Measurements from ENCODE around the gene PAX5.

Gene PAX5

GRCh38 chr9:37053684-37054362 lies 19.8 kb upstream of the PAX5 start:
- DNase-seq = no peak
- no peak for ATAC-seq
- no peaks in the 10 kb centered on the region for H3K9me3 Mint-ChIP-seq
- no peak overlapping the region for H3K4me3 Mint-ChIP-seq
- no peaks in the 10 kb centered on the region for H3K4me1 Mint-ChIP-seq
- H3K27me3 Mint-ChIP-seq = peaks cover 37% of the 10 kb centered on the region
- no peaks in the 10 kb centered on the region for H3K36me3 Mint-ChIP-seq (ENCODE audit: low read depth)
- no peak overlapping the region for H3K27ac Mint-ChIP-seq

GRCh38 chr9:37046683-37047082 lies 12.6 kb upstream of the PAX5 start:
- Mint-ChIP-seq H3K4me1 (no peaks in the 10 kb centered on the region), H3K27ac (no peak overlapping the region), H3K36me3 (ENCODE audit: low read depth) (no peaks in the 10 kb centered on the region), H3K4me3 (no peak overlapping the region), H3K27me3 (peaks cover 33% of the 10 kb centered on the region), H3K9me3 (no peaks in the 10 kb centered on the region)
- ATAC-seq (no peak), DNase-seq (no peak)

GRCh38 chr9:37042421-37042820 lies 8.4 kb upstream of the PAX5 start:
- ATAC-seq = no peak
- Mint-ChIP-seq H3K27ac (no peak overlapping the region), H3K36me3 (ENCODE audit: low read depth) (no peaks in the 10 kb centered on the region), H3K27me3 (peaks cover 65% of the 10 kb centered on the region), H3K4me3 (no peak overlapping the region), H3K4me1 (peaks cover 5% of the 10 kb centered on the region), H3K9me3 (no peaks in the 10 kb centered on the region)
- no peak for DNase-seq

DNA sequence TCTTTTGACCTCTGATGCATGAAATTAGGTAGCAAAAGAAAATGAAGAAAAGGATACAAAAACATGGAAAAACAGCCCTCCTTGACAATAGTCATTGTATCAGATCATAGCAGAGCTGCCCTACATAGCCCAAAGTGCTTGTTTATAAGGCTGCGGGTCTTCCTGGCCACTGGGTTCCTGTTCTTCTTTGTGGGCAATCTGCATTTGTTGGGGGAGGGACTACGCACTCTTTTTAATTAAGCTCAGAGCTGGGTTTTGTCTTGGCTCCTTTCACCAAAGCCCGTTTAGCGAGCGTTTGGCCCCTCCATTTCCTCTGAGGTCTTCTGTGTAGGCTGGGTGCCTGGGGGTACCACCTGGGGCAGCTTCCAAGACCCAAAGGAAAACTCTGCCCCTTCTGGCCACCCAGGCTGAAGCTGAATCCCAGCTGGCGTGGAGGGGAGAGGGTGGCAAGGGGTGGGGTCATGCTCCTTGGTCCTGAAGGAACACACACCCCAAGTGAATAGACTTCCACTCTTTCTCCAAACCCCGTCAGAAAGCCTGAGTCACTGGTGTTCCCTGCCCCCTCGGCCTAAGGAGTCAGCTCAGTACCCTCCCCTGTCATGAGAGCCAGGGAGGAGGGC lies 6.5 kb upstream of the PAX5 start:
- peaks cover 22% of the 10 kb centered on the region for H3K4me1 Mint-ChIP-seq
- H3K36me3 Mint-ChIP-seq (ENCODE audit: low read depth) = peaks cover 6% of the 10 kb centered on the region
- ATAC-seq (no peak), DNase-seq (no peak)
- no peak overlapping the region for H3K4me3 Mint-ChIP-seq
- peaks cover 82% of the 10 kb centered on the region for H3K27me3 Mint-ChIP-seq
- no peak overlapping the region for H3K27ac Mint-ChIP-seq
- H3K9me3 Mint-ChIP-seq = no peaks in the 10 kb centered on the region

GRCh38 chr9:37038943-37039464 lies 4.9 kb upstream of the PAX5 start:
- no peak overlapping the region for H3K27ac Mint-ChIP-seq
- H3K4me1 Mint-ChIP-seq = peaks cover 33% of the 10 kb centered on the region
- no peaks in the 10 kb centered on the region for H3K9me3 Mint-ChIP-seq
- peaks cover 85% of the 10 kb centered on the region for H3K27me3 Mint-ChIP-seq
- no peak for ATAC-seq
- H3K36me3 Mint-ChIP-seq (ENCODE audit: low read depth) = peaks cover 6% of the 10 kb centered on the region
- H3K4me3 Mint-ChIP-seq = no peak overlapping the region
- DNase-seq = no peak

DNA sequence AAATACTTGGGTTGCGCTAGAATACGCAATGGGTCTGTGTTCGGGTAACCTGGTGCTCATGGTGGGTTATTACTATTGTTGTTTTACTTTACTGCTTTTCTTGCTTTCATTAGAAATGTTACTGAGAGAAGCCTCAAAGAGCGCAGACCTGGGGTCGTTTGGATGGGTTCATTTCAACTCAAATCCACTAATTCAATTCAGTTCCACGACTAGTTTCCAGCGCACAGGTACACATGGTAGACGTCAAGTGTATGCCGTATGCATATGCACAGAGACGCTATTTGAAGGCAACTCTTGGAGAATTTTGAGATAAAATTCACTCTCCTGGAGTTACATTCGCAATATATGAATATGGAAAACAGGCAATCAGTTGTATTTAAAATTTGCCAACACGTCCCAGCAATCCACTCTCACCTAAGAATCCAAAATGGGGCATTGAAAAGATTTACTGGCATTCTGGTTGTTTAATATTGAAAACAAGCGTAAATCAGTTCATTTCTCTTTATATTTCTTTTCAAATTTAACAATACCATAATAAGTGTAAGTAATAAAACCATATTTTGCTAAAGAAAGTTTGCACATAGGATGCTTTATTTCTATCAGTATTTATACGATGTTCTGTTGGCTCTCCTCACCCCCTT lies 4.4 kb upstream of the PAX5 start:
- ATAC-seq (no peak), DNase-seq (no peak)
- H3K36me3 Mint-ChIP-seq (ENCODE audit: low read depth) = peaks cover 6% of the 10 kb centered on the region
- peaks cover 37% of the 10 kb centered on the region for H3K4me1 Mint-ChIP-seq
- no peaks in the 10 kb centered on the region for H3K9me3 Mint-ChIP-seq
- H3K4me3 Mint-ChIP-seq = peak overlapping the region; percentile 50
- no peak overlapping the region for H3K27ac Mint-ChIP-seq
- H3K27me3 Mint-ChIP-seq = peaks cover 86% of the 10 kb centered on the region

DNA sequence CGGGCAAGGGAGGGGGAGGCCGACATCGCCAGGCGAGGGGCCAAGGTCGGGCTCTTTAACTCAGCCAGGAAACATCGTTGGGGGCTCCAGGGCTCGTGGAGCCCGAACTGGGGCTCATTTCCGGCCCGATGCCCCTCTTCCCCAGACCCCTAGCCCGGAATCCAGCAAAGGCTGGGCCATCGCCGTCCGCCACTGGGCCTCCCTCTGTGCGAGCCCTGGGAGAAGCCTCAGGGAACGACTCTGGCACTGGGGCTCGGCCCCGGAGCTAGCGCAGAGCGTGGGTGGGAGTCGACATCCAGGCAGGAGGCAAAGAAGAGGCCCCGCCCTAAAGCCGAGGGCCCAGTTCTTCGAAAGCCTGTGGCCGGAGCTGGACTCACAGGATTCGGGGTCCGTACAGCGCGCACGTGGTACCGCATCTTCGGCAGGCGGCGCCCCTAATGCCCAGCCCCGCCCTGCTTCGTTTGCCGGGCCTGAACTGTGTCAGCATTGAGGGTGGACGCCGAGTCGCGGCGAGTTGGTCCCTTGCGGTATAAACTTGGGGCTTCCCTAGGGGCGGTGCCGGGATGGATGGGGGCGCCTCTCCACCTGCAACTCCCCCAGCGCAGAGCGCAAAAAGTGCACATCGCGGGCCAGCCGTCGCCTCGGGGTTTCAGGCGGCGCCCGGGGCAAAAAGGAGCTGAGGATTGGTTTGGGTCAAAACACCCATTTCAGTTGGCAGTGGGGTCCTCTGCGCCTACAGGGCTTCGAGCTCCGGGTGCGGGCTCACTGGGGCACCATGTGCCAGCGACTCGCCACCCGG lies 3.6 kb upstream of the PAX5 start:
- DNase-seq (peak; percentile 31), ATAC-seq (no peak)
- Mint-ChIP-seq H3K27ac (peak overlapping the region; percentile 51), H3K4me1 (peaks cover 39% of the 10 kb centered on the region), H3K4me3 (peak overlapping the region; percentile 80), H3K36me3 (ENCODE audit: low read depth) (peaks cover 6% of the 10 kb centered on the region), H3K9me3 (no peaks in the 10 kb centered on the region), H3K27me3 (peaks cover 90% of the 10 kb centered on the region)

- DNase-seq = peak; percentile 45
- Mint-ChIP-seq H3K27me3 (peaks cover 91% of the 10 kb centered on the region), H3K4me3 (peak overlapping the region; percentile 80)
These were observed 2.9 kb upstream of the PAX5 start for GRCh38 chr9:37036776-37037502.

GRCh38 chr9:37036371-37036775 lies 2.3 kb upstream of the PAX5 start:
- no peaks in the 10 kb centered on the region for H3K9me3 Mint-ChIP-seq
- H3K4me1 Mint-ChIP-seq = peaks cover 39% of the 10 kb centered on the region
- peaks cover 6% of the 10 kb centered on the region for H3K36me3 Mint-ChIP-seq (ENCODE audit: low read depth)
- peak overlapping the region; percentile 76 for H3K27ac Mint-ChIP-seq
- peaks cover 91% of the 10 kb centered on the region for H3K27me3 Mint-ChIP-seq
- no peak for ATAC-seq
- H3K4me3 Mint-ChIP-seq = peak overlapping the region; percentile 80
- peak; percentile 38 for DNase-seq

More at GRCh38 chr9:37036776-37037502, 2.9 kb upstream of the PAX5 start:
- Mint-ChIP-seq H3K27ac (peak overlapping the region; percentile 51), H3K36me3 (ENCODE audit: low read depth) (peaks cover 6% of the 10 kb centered on the region), H3K9me3 (no peaks in the 10 kb centered on the region), H3K4me1 (peaks cover 39% of the 10 kb centered on the region)
- ATAC-seq = peak; percentile 26

GRCh38 chr9:37035648-37036370 lies 1.7 kb upstream of the PAX5 start:
- H3K4me1 Mint-ChIP-seq = peaks cover 39% of the 10 kb centered on the region
- ATAC-seq (no peak), DNase-seq (no peak)
- peak overlapping the region; percentile 80 for H3K4me3 Mint-ChIP-seq
- H3K9me3 Mint-ChIP-seq = no peaks in the 10 kb centered on the region
- peaks cover 91% of the 10 kb centered on the region for H3K27me3 Mint-ChIP-seq
- H3K27ac Mint-ChIP-seq = peak overlapping the region; percentile 76
- H3K36me3 Mint-ChIP-seq (ENCODE audit: low read depth) = peaks cover 6% of the 10 kb centered on the region

DNA sequence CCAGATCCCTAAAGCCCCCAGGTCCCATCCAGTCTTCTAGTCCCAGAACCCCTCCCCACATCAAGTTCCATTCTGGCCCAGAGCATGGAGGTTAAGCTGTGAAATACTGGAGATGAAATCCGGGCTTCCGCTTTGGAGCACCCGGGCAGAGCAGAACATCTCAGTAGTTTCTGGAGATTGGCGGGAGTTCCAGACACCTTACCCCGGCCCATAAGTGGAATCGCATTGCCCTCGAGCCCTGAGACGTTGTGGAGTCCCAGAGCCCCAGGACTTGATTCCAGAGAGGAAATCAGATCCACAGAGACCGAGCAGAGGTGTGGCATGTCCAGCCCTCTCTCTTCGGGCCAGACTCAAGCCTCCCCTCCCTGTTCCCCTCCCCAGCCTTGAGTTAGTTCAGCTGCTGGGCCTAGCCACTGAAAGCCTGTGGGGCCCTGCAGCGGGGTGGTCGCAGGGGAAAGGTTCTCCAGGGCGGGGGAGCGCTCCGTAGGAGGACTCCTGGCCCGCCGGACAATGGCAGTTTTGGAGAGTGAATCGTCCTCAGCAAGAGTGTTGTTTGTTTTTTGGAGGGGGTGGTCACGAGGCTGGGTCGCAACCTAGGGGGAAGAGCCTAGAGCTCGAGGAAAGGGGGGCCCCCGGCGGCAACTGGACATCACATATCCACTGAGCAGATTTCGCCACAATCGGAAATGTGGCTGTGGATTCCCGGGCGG lies 1.0 kb upstream of the PAX5 start:
- Mint-ChIP-seq H3K27ac (peak overlapping the region; percentile 76), H3K4me1 (peaks cover 42% of the 10 kb centered on the region), H3K27me3 (peaks cover 92% of the 10 kb centered on the region), H3K36me3 (ENCODE audit: low read depth) (peaks cover 6% of the 10 kb centered on the region), H3K4me3 (peak overlapping the region; percentile 80), H3K9me3 (no peaks in the 10 kb centered on the region)
- ATAC-seq (no peak), DNase-seq (no peak)

- Mint-ChIP-seq H3K27me3 (peaks cover 93% of the 10 kb centered on the region), H3K4me1 (peaks cover 47% of the 10 kb centered on the region), H3K4me3 (peak overlapping the region; percentile 80), H3K27ac (peak overlapping the region; percentile 76), H3K9me3 (no peaks in the 10 kb centered on the region), H3K36me3 (ENCODE audit: low read depth) (peaks cover 6% of the 10 kb centered on the region)
- peak; percentile 59 for DNase-seq
- ATAC-seq = peak; percentile 50
These were observed 353 bp upstream of the PAX5 start for GRCh38 chr9:37034305-37034937.

Measured in activated naive CD8-positive, alpha-beta T cell treated with anti-CD3 and anti-CD28 coated beads, Interleukin-2, amount 50 U/mL, for 24 hours (primary cell).